GM21717 (cell line): Measurements from ENCODE around the gene SPATS2.
A peak's percentile ranks its signal among the peaks of the same experiment; 100 is the strongest.

Source experiments
- ATAC-seq: cut with Tn5 transposase; IDR thresholded peaks from one replicate; pipeline ENCODE4 v1.9.1; 2021; ENCODE audit warnings: mild to moderate bottlenecking, moderate library complexity; ENCODE audit not compliant: unreplicated experiment

SPATS2 gene

GRCh38 chr12:49538510-49539403, 171.5 kb downstream of the SPATS2 start, which contains the start of gene KCNH3:
Gene KCNH3 (plus strand): TSS chr12:49539030. CDS start chr12:49539417, 387 bp downstream.
- peak; percentile 50 for ATAC-seq

GRCh38 chr12:49539406-49540228, 172.4 kb downstream of the SPATS2 start:
- ATAC-seq, result no peak

GRCh38 chr12:49540229-49541139, 173.2 kb downstream of the SPATS2 start:
- ATAC-seq, result no peak

GRCh38 chr12:49541140-49541861, 174.0 kb downstream of the SPATS2 start:
- ATAC-seq, result no peak

GRCh38 chr12:49541911-49542505, 174.7 kb downstream of the SPATS2 start:
- no peak for ATAC-seq

- ATAC-seq, result no peak
Measured at GRCh38 chr12:49542592-49543160, 175.4 kb downstream of the SPATS2 start.

- no peak for ATAC-seq
Measured at GRCh38 chr12:49543221-49543913, 176.1 kb downstream of the SPATS2 start.

- no peak for ATAC-seq
Measured at GRCh38 chr12:49543914-49544815, 176.9 kb downstream of the SPATS2 start.

GRCh38 chr12:49545815-49546214, 178.6 kb downstream of the SPATS2 start:
- no peak for ATAC-seq

- ATAC-seq, result no peak
Measured at GRCh38 chr12:49546481-49546880, 179.2 kb downstream of the SPATS2 start.

GRCh38 chr12:49547090-49547690, 179.9 kb downstream of the SPATS2 start:
- ATAC-seq, result no peak

- no peak for ATAC-seq
Measured at GRCh38 chr12:49548481-49548821, 181.2 kb downstream of the SPATS2 start.

GRCh38 chr12:49548822-49549648, 181.8 kb downstream of the SPATS2 start:
- no peak for ATAC-seq

GRCh38 chr12:49549735-49550692, 182.8 kb downstream of the SPATS2 start:
- no peak for ATAC-seq

GRCh38 chr12:49550693-49551252, 183.5 kb downstream of the SPATS2 start:
- no peak for ATAC-seq
